ENCODE data around the gene NXNL1.
"Not testable (repeated sequence)": the region's sequence is repeated elsewhere in the genome, so short reads cannot be mapped to it uniquely, and the experiment has no call there.

Gene NXNL1

DNA sequence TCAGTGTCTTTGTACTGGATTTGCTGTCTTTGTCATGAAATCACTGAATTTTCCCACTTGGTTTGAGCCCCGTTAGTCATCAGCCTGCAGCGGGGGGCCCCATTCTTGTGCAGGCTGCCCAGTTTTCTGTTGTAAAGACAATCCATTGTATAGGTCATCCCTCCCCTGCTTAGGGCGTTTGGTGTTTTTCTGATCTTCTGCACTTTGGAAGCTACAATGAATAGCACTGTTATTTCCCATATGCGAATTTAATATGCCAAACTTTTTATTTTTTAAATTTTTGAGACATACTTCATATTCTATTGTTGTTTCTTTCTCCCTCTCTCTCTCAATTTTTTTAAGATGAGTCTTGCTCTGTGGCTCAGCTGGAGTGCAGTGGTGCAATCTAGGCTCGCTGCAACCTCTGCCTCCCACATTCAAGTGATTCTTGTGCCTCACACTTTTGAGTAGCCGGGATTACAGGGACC is 18.6 kb upstream of the NXNL1 start:
- H2BK5ac ChIP-seq (ENCODE audit: low read length): no peak overlapping the region
- H3K9ac ChIP-seq (ENCODE audit: low read depth, low read length, poor library complexity): no peak overlapping the region
- no peak overlapping the region for H3K18ac ChIP-seq (ENCODE audit: low read length)
- H3K9me3 ChIP-seq (replicated peaks in 1 of 2; ENCODE audit: control insufficient read depth in 2 of 2, insufficient read depth in 1 of 2, low read depth in 1 of 2, low read length in 2 of 2): no peaks in the 10 kb centered on the region
- peaks cover 2% of the 10 kb centered on the region for H3K79me1 ChIP-seq (ENCODE audit: low read depth, low read length)
- no peak overlapping the region for H3K23ac ChIP-seq (ENCODE audit: low read depth, low read length, poor library complexity)
- H4K8ac ChIP-seq (ENCODE audit: low read depth, low read length): no peak overlapping the region
- no peak overlapping the region for H2BK15ac ChIP-seq (ENCODE audit: low read length)
- no peak overlapping the region for H2BK120ac ChIP-seq (ENCODE audit: low read depth, low read length)
- H3K27ac ChIP-seq (replicated peaks; ENCODE audit: low read length): peak overlapping the region; percentile 40
- H3K4me1 ChIP-seq (ENCODE audit: control insufficient read depth in 2 of 2, insufficient read depth in 1 of 2, low read depth in 1 of 2, low read length in 2 of 2): peaks cover 3 to 5% of the 10 kb centered on the region in 2 donors
- H4K91ac ChIP-seq (ENCODE audit: low read depth, low read length, poor library complexity): no peak overlapping the region
- no peak overlapping the region for H3K4me2 ChIP-seq (ENCODE audit: insufficient read depth, low read length, poor library complexity, severe bottlenecking)
- no peak overlapping the region for H3K4me3 ChIP-seq (ENCODE audit: low read length in 2 of 2)
- no peak for DNase-seq (ENCODE audit: low spot score)
- H3K36me3 ChIP-seq (replicated peaks in 1 of 2; ENCODE audit: control insufficient read depth in 2 of 2, insufficient read depth in 2 of 2, low read length in 2 of 2): no peaks in the 10 kb centered on the region
- peak overlapping the region; percentile 73 for H2AFZ ChIP-seq (ENCODE audit: low read length)
- WGBS, 2 donors (ENCODE audit: extremely low coverage in 2 of 2, insufficient read length in 2 of 2, insufficient replicate concordance in 1 of 2): no CpG with 5 or more reads among the region's 6 CpGs
- H2AK5ac ChIP-seq (ENCODE audit: low read depth, low read length): no peak overlapping the region
- no peak overlapping the region for H2BK12ac ChIP-seq (ENCODE audit: low read length)
- H3K4ac ChIP-seq (ENCODE audit: low read length): no peak overlapping the region
- H3K14ac ChIP-seq (ENCODE audit: low read length): no peak overlapping the region
- H3K27me3 ChIP-seq (ENCODE audit: control insufficient read depth in 3 of 3, insufficient read depth in 3 of 3, low read depth in 1 of 3, low read length in 3 of 3): no peaks in the 10 kb centered on the region

DNA sequence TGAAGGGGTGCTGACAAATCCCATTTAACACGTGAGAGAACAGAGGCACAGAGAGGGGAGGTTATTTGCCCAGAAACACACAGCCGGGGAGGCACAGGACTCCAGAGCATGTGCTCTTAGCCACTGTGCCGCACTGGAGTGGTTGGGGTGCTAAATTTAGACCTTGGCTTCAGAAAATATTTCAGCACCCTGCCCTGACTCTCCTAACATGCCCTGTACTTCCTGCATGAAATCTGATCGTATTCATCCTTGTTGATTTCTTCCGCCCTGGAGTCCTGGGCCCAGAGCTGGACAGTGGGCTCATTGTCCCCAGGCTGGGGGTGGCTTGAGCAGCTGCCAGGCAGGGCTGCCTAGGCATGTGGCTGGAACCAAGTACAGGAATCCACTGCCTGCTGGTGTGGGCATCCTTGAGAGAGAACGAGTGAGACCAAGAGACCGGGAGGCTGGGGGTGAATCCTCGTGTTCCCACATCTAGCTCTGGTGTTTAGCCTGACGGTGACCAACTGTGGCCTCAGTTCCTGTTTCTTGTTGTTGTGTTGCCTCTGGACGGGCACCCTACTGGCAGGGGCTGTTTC is 14.9 kb upstream of the NXNL1 start:
- H2BK15ac ChIP-seq (ENCODE audit: low read length): peak overlapping the region; percentile 10
- H2BK120ac ChIP-seq (ENCODE audit: low read depth, low read length): no peak overlapping the region
- H2BK5ac ChIP-seq (ENCODE audit: low read length): no peak overlapping the region
- H3K9me3 ChIP-seq (replicated peaks in 1 of 2; ENCODE audit: control insufficient read depth in 2 of 2, insufficient read depth in 1 of 2, low read depth in 1 of 2, low read length in 2 of 2): no peaks in the 10 kb centered on the region
- H3K18ac ChIP-seq (ENCODE audit: low read length): no peak overlapping the region
- H2AFZ ChIP-seq (ENCODE audit: low read length): no peak overlapping the region
- H3K14ac ChIP-seq (ENCODE audit: low read length): peak overlapping the region; percentile 89
- DNase-seq (ENCODE audit: low spot score): no peak
- H4K8ac ChIP-seq (ENCODE audit: low read depth, low read length): no peak overlapping the region
- H3K23ac ChIP-seq (ENCODE audit: low read depth, low read length, poor library complexity): peak overlapping the region; percentile 43
- H3K9ac ChIP-seq (ENCODE audit: low read depth, low read length, poor library complexity): no peak overlapping the region
- no CpG with 5 or more reads among the region's 10 CpGs for WGBS, 2 donors (ENCODE audit: extremely low coverage in 2 of 2, insufficient read length in 2 of 2, insufficient replicate concordance in 1 of 2)
- no peaks in the 10 kb centered on the region for H3K27me3 ChIP-seq (ENCODE audit: control insufficient read depth in 3 of 3, insufficient read depth in 3 of 3, low read depth in 1 of 3, low read length in 3 of 3)
- no peaks in the 10 kb centered on the region for H3K36me3 ChIP-seq (replicated peaks in 1 of 2; ENCODE audit: control insufficient read depth in 2 of 2, insufficient read depth in 2 of 2, low read length in 2 of 2)
- peak overlapping the region; percentile 52 for H2AK5ac ChIP-seq (ENCODE audit: low read depth, low read length)
- no peak overlapping the region for H3K4me2 ChIP-seq (ENCODE audit: insufficient read depth, low read length, poor library complexity, severe bottlenecking)
- H3K4ac ChIP-seq (ENCODE audit: low read length): no peak overlapping the region
- H2BK12ac ChIP-seq (ENCODE audit: low read length): no peak overlapping the region
- no peak overlapping the region for H3K4me3 ChIP-seq (ENCODE audit: low read length in 2 of 2)
- H3K27ac ChIP-seq (replicated peaks; ENCODE audit: low read length): no peak overlapping the region
- no peak overlapping the region for H4K91ac ChIP-seq (ENCODE audit: low read depth, low read length, poor library complexity)
- peaks cover 2% of the 10 kb centered on the region for H3K79me1 ChIP-seq (ENCODE audit: low read depth, low read length)
- peaks cover 8 to 9% of the 10 kb centered on the region in 2 donors for H3K4me1 ChIP-seq (ENCODE audit: control insufficient read depth in 2 of 2, insufficient read depth in 1 of 2, low read depth in 1 of 2, low read length in 2 of 2)

GRCh38 chr19:17475011-17475540 is 14.3 kb upstream of the NXNL1 start:
- not testable (repeated sequence) for H2AFZ ChIP-seq (ENCODE audit: low read length); DNase-seq (ENCODE audit: low spot score); H2AK5ac ChIP-seq (ENCODE audit: low read depth, low read length); H3K79me1 ChIP-seq (ENCODE audit: low read depth, low read length); H3K18ac ChIP-seq (ENCODE audit: low read length); H3K27me3 ChIP-seq (ENCODE audit: control insufficient read depth in 3 of 3, insufficient read depth in 3 of 3, low read depth in 1 of 3, low read length in 3 of 3); H3K9ac ChIP-seq (ENCODE audit: low read depth, low read length, poor library complexity); H4K8ac ChIP-seq (ENCODE audit: low read depth, low read length); H3K9me3 ChIP-seq (replicated peaks in 1 of 2; ENCODE audit: control insufficient read depth in 2 of 2, insufficient read depth in 1 of 2, low read depth in 1 of 2, low read length in 2 of 2); H3K4me2 ChIP-seq (ENCODE audit: insufficient read depth, low read length, poor library complexity, severe bottlenecking); H2BK120ac ChIP-seq (ENCODE audit: low read depth, low read length); H3K4ac ChIP-seq (ENCODE audit: low read length); H3K4me1 ChIP-seq (ENCODE audit: control insufficient read depth in 2 of 2, insufficient read depth in 1 of 2, low read depth in 1 of 2, low read length in 2 of 2); H3K4me3 ChIP-seq (ENCODE audit: low read length in 2 of 2); H3K36me3 ChIP-seq (replicated peaks in 1 of 2; ENCODE audit: control insufficient read depth in 2 of 2, insufficient read depth in 2 of 2, low read length in 2 of 2); H2BK5ac ChIP-seq (ENCODE audit: low read length); H3K23ac ChIP-seq (ENCODE audit: low read depth, low read length, poor library complexity); H3K27ac ChIP-seq (replicated peaks; ENCODE audit: low read length); H4K91ac ChIP-seq (ENCODE audit: low read depth, low read length, poor library complexity); H2BK12ac ChIP-seq (ENCODE audit: low read length)
- H2BK15ac ChIP-seq (ENCODE audit: low read length): peak overlapping the region; percentile 10
- no CpG with 5 or more reads among the region's 6 CpGs for WGBS, 2 donors (ENCODE audit: extremely low coverage in 2 of 2, insufficient read length in 2 of 2, insufficient replicate concordance in 1 of 2)
- H3K14ac ChIP-seq (ENCODE audit: low read length): peak overlapping the region; percentile 71

GRCh38 chr19:17473041-17473440 is 12.3 kb upstream of the NXNL1 start:
- Histone ChIP-seq H3K4ac (ENCODE audit: low read length) (no peak overlapping the region), H3K18ac (ENCODE audit: low read length) (no peak overlapping the region), H2AFZ (ENCODE audit: low read length) (no peak overlapping the region), H3K4me1 (ENCODE audit: control insufficient read depth in 2 of 2, insufficient read depth in 1 of 2, low read depth in 1 of 2, low read length in 2 of 2) (peaks cover 13 to 16% of the 10 kb centered on the region in 2 donors), H3K9me3 (replicated peaks in 1 of 2; ENCODE audit: control insufficient read depth in 2 of 2, insufficient read depth in 1 of 2, low read depth in 1 of 2, low read length in 2 of 2) (no peaks in the 10 kb centered on the region), H2BK15ac (ENCODE audit: low read length) (no peak overlapping the region), H2BK5ac (ENCODE audit: low read length) (no peak overlapping the region), H2BK12ac (ENCODE audit: low read length) (no peak overlapping the region), H2BK120ac (ENCODE audit: low read depth, low read length) (no peak overlapping the region), H3K27ac (replicated peaks; ENCODE audit: low read length) (no peak overlapping the region), H3K9ac (ENCODE audit: low read depth, low read length, poor library complexity) (no peak overlapping the region), H3K4me2 (ENCODE audit: insufficient read depth, low read length, poor library complexity, severe bottlenecking) (no peak overlapping the region), H3K23ac (ENCODE audit: low read depth, low read length, poor library complexity) (no peak overlapping the region), H3K36me3 (replicated peaks in 1 of 2; ENCODE audit: control insufficient read depth in 2 of 2, insufficient read depth in 2 of 2, low read length in 2 of 2) (no peaks in the 10 kb centered on the region), H4K91ac (ENCODE audit: low read depth, low read length, poor library complexity) (no peak overlapping the region), H3K79me1 (ENCODE audit: low read depth, low read length) (peaks cover 2% of the 10 kb centered on the region), H3K27me3 (ENCODE audit: control insufficient read depth in 3 of 3, insufficient read depth in 3 of 3, low read depth in 1 of 3, low read length in 3 of 3) (peaks cover 0 to 9% (median 0%) of the 10 kb centered on the region in 3 experiments), H4K8ac (ENCODE audit: low read depth, low read length) (no peak overlapping the region), H3K14ac (ENCODE audit: low read length) (no peak overlapping the region), H3K4me3 (ENCODE audit: low read length in 2 of 2) (no peak overlapping the region), H2AK5ac (ENCODE audit: low read depth, low read length) (no peak overlapping the region)
- WGBS, 2 donors (ENCODE audit: extremely low coverage in 2 of 2, insufficient read length in 2 of 2, insufficient replicate concordance in 1 of 2): no CpG with 5 or more reads among the region's 9 CpGs
- no peak for DNase-seq (ENCODE audit: low spot score)

Data from neuronal stem cell (in vitro differentiated cells).